IMR-90 (cell line): ENCODE data around the gene LCTL. TPM values are rescaled to one million over a fixed set of nuclear protein-coding genes. Genes with fewer than 3 reads are reported as not detected.

Source experiments
- ATAC-seq: fragments of 200-7000 bp; cut with Tn5 transposase; 2 replicates; pipeline ENCODE4 v1.9.1; 2020; ENCODE audit warnings: low read depth, mild to moderate bottlenecking, moderate library complexity
- BruUV-seq: library from RNA; stranded (reverse); fragments of 400-500 nt; replicated peaks from 2 replicates; lab custom pipeline; 2021; lab: Mats Ljungman, UMichigan
- CTCF ChIA-PET: fragments of 300-600 bp; formaldehyde crosslinking; extraction: SDS; loops from one replicate; lab custom pipeline; 2021; ENCODE audit warnings: antibody characterized with exemption; lab: Yijun Ruan, JAX
- POLR2A ChIA-PET: fragments of 300-600 bp; sonication (Branson Sonifier 250); formaldehyde crosslinking; loops from one replicate; lab custom pipeline; 2022; ENCODE audit warnings: antibody characterized with exemption; ENCODE audit not compliant: unreplicated experiment; lab: Charles Lee
- DNase-seq: peaks from one replicate; pipeline ENCODE4 v3.0.0; 2013
- H2AFZ ChIP-seq: replicated peaks from 2 replicates; pipeline ENCODE3; 2013; ENCODE audit warnings: low read length, mild to moderate bottlenecking; ENCODE audit not compliant: poor library complexity
- H2AK5ac ChIP-seq: 2 replicates; pipeline ENCODE4 v1.6.1; 2013; ENCODE audit warnings: low read depth, low read length, inconsistent platforms
- H2AK9ac ChIP-seq: replicated peaks from 2 replicates; pipeline ENCODE3; 2013; ENCODE audit warnings: mild to moderate bottlenecking, low read depth, low read length, moderate library complexity; ENCODE audit not compliant: poor library complexity
- H2BK120ac ChIP-seq: 2 replicates; pipeline ENCODE4 v1.6.1; 2013; ENCODE audit warnings: low read depth, low read length, inconsistent platforms
- H2BK15ac ChIP-seq: 3 replicates; pipeline ENCODE4 v1.6.1; 2013; ENCODE audit warnings: low read depth, low read length, inconsistent platforms
- H2BK20ac ChIP-seq: 2 replicates; pipeline ENCODE4 v1.6.1; 2013; ENCODE audit warnings: low read depth, mild to moderate bottlenecking, inconsistent platforms, low read length, moderate library complexity
- H2BK5ac ChIP-seq: 2 replicates; pipeline ENCODE4 v1.6.1; 2013; ENCODE audit warnings: mild to moderate bottlenecking, low read depth, low read length, inconsistent platforms; ENCODE audit not compliant: poor library complexity, severe bottlenecking
- H3K14ac ChIP-seq: replicated peaks from 2 replicates; pipeline ENCODE4 v1.6.1; 2013; ENCODE audit warnings: low read depth, low read length, inconsistent platforms
- H3K18ac ChIP-seq: 2 replicates; pipeline ENCODE4 v1.6.1; 2013; ENCODE audit warnings: low read depth, low read length, control low read depth
- H3K23ac ChIP-seq: 2 replicates; pipeline ENCODE4 v1.6.1; 2013; ENCODE audit warnings: low read depth, low read length, inconsistent platforms
- H3K27ac ChIP-seq: 2 replicates; pipeline ENCODE4 v1.5.1; 2013; ENCODE audit warnings: mild to moderate bottlenecking, control low read depth, low read length; ENCODE audit not compliant: insufficient read depth
- H3K27me3 ChIP-seq: 2 replicates; pipeline ENCODE4 v1.6.1; 2013; ENCODE audit warnings: low read length; ENCODE audit not compliant: control insufficient read depth, insufficient read depth
- H3K36me3 ChIP-seq: 2 replicates; pipeline ENCODE4 v1.6.1; 2013; ENCODE audit warnings: low read length, mixed read lengths; ENCODE audit not compliant: control insufficient read depth, insufficient read depth
- H3K4ac ChIP-seq: 2 replicates; pipeline ENCODE4 v1.6.1; 2013; ENCODE audit warnings: low read depth, low read length, inconsistent platforms
- H3K4me1 ChIP-seq: 2 replicates; pipeline ENCODE4 v1.6.1; 2013; ENCODE audit warnings: low read length, mixed read lengths; ENCODE audit not compliant: control insufficient read depth, insufficient read depth
- H3K4me2 ChIP-seq: 2 replicates; pipeline ENCODE4 v1.6.1; 2013; ENCODE audit warnings: low read depth, mild to moderate bottlenecking, control low read depth, low read length, moderate library complexity
- H3K4me3 ChIP-seq: 2 replicates; pipeline ENCODE4 v1.5.1; 2013; ENCODE audit warnings: low read depth, mild to moderate bottlenecking, control low read depth, low read length, moderate library complexity; ENCODE audit not compliant: insufficient read depth
- H3K56ac ChIP-seq: 2 replicates; pipeline ENCODE4 v1.6.1; 2013; ENCODE audit warnings: low read length, inconsistent platforms; ENCODE audit not compliant: insufficient read depth; ENCODE audit errors: extremely low read depth
- H3K79me1 ChIP-seq, 2 experiments: 2 replicates each; pipeline ENCODE4 v1.6.1; 2013; ENCODE audit warnings: low read length in 2 of 2, inconsistent platforms in 1 of 2, low read depth in 1 of 2
- H3K9ac ChIP-seq: 2 replicates; pipeline ENCODE4 v1.6.1; 2013; ENCODE audit warnings: low read depth, low read length, control low read depth
- H3K9me1 ChIP-seq: 2 replicates; pipeline ENCODE4 v1.6.1; 2013; ENCODE audit warnings: low read length, inconsistent platforms; ENCODE audit not compliant: insufficient read depth
- H3K9me3 ChIP-seq: 2 replicates; pipeline ENCODE4 v1.6.1; 2013; ENCODE audit warnings: low read length; ENCODE audit not compliant: control insufficient read depth, insufficient read depth
- H4K20me1 ChIP-seq: 2 replicates; pipeline ENCODE4 v1.6.1; 2013; ENCODE audit warnings: low read length, inconsistent platforms; ENCODE audit not compliant: insufficient read depth
- H4K5ac ChIP-seq: 2 replicates; pipeline ENCODE4 v1.6.1; 2013; ENCODE audit warnings: mild to moderate bottlenecking, low read depth, low read length, control low read depth
- H4K8ac ChIP-seq, 2 experiments: 2 replicates each; pipeline ENCODE4 v1.6.1; 2013; ENCODE audit warnings: low read depth in 2 of 2, low read length in 2 of 2, control low read depth in 1 of 2, inconsistent platforms in 1 of 2
- H4K91ac ChIP-seq: 2 replicates; pipeline ENCODE4 v1.6.1; 2013; ENCODE audit warnings: low read depth, low read length, inconsistent platforms; ENCODE audit not compliant: insufficient read depth
- CEBPB ChIP-seq: IDR thresholded peaks from 2 replicates; pipeline ENCODE4 v1.6.1; 2012; ENCODE audit warnings: low read depth, low read length, improper control_type of control experiment
- CHD1 ChIP-seq: IDR thresholded peaks from 2 replicates; pipeline ENCODE4 v1.6.1; 2012; ENCODE audit warnings: low read depth, low read length, improper control_type of control experiment
- FOS ChIP-seq: fragments of 150-350 bp; IDR thresholded peaks from 2 replicates; pipeline ENCODE4 v1.6.1; 2016; ENCODE audit warnings: low read depth, low read length
- RCOR1 ChIP-seq: IDR thresholded peaks from 2 replicates; pipeline ENCODE4 v1.6.1; 2012; ENCODE audit warnings: mild to moderate bottlenecking, low read length, improper control_type of control experiment; ENCODE audit not compliant: insufficient replicate concordance
- WGBS, 2 experiments: methylation state at CpG; one replicate each; pipeline versions ENCODE4 v1.1.5 to v1.1.7; 2013; ENCODE audit warnings: missing lambda C conversion rate in 2 of 2; ENCODE audit not compliant: insufficient read length in 1 of 2; ENCODE audit errors: extremely low coverage in 2 of 2; 5-methylcytosine and 5-hydroxymethylcytosine counted together
- dilution Hi-C: fragments of 300-500 bp; cut with HindIII; formaldehyde crosslinking; loops from one replicate; pipeline ENCODE4 v1.14.3; 2018; ENCODE audit warnings: low sequenced_read_pairs; ENCODE audit not compliant: unreplicated experiment
- in situ Hi-C: fragments of 300-500 bp; cut with MboI; formaldehyde crosslinking; loops from 3 replicates; pipeline ENCODE4 v1.14.3; 2019; ENCODE audit warnings: low sequenced_read_pairs, inconsistent platforms, mixed read lengths
- intact Hi-C: fragments of 100-400 bp; cut with micrococcal nuclease; formaldehyde crosslinking; loops from 2 replicates; pipeline ENCODE4 v1.10.0; 2022
- polyA plus RNA-seq, 3 experiments: library from polyadenylated mRNA; depleted of rRNA; stranded (reverse); fragments of >200 nt; gene quantifications; 2 replicates each; pipeline ENCODE4 v1.2.3, GENCODE V29; 2012; ENCODE audit warnings: low replicate concordance in 1 of 3
- total RNA-seq: library from RNA; depleted of rRNA; stranded (reverse); fragments of >200 nt; gene quantifications from 2 replicates; pipeline ENCODE4 v1.2.3, GENCODE V29; 2012

Gene LCTL
- total and polyA plus RNA-seq, 2 of the 4 experiments (the other 2 are of a cell fraction) = 10.3 to 10.4 TPM

DNA sequence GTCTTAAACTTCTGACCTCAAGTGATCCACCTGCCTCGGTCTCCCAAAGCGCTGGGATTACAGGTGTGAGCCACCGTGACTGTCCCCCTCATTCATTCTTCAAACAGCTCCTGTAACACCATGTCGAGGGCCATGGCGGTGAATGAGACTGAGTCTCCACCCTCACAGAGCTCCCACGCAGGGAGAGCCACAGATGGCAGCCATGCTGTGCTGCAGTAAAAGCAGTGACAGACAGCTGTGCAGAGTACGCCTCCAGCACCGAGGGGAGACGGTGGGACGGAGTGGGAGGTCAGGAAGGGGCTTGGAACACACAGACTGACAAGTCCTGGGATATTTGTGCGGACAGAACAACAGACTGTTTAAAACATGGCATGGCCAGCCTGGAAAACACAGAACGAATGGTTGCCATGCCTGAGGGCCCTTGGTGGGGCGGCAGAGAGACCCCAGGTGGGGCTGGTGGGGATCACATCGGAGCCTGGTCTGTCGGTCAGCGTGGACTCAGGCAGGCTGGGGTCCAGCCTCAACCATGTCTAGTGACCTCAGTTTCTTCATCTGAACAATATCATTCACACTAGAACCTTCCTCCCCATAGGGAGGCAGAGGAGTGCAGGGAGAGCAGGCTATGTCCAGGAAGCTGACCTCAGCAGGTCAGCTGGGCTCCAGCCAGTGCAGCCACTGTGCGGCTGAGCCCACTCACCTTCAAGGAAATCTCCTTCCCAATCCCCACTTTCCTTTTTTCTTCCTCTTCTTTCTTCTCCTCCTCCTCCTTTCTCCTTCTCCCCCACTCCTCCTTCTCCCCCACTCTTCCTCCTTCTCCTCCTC lies 20.6 kb upstream of the LCTL start:
- ATAC-seq (no peak), DNase-seq (no peak)
- no peak overlapping the region for H4K5ac ChIP-seq
- peaks cover 25% of the 10 kb centered on the region for H3K27me3 ChIP-seq
- H2AFZ ChIP-seq = peak overlapping the region; percentile 35
- no peaks in the 10 kb centered on the region; the same call in 1 of the 2 replicates for H3K9me3 ChIP-seq
- no peak overlapping the region for H2BK15ac ChIP-seq
- no peak overlapping the region for H3K27ac ChIP-seq
- in situ Hi-C loops (no loop called here), dilution Hi-C loops (no loop called here), intact Hi-C loops (no loop called here)
- no peak overlapping the region for H3K56ac ChIP-seq
- no peak overlapping the region for H2BK120ac ChIP-seq
- H2AK9ac ChIP-seq = no peak overlapping the region
- H3K9ac ChIP-seq = no peak overlapping the region
- H2BK5ac ChIP-seq = no peak overlapping the region
- no peaks in the 10 kb centered on the region for H3K36me3 ChIP-seq
- no peaks in the 10 kb centered on the region for H3K4me1 ChIP-seq
- no peak overlapping the region for H4K91ac ChIP-seq
- no peak overlapping the region for H2AK5ac ChIP-seq
- no peak overlapping the region for H3K4me3 ChIP-seq
- BruUV-seq = no TSS peak
- no peaks in the 10 kb centered on the region for H4K20me1 ChIP-seq
- WGBS, 2 experiments = 45% methylated on average over 11 of the region's 17 CpGs; no CpG with 5 or more reads in 1 of the 2 experiments
- no peak overlapping the region for H3K18ac ChIP-seq
- TF ChIP-seq CHD1 (no peak), RCOR1 (no peak), FOS (no peak), CEBPB (no peak)
- no peak overlapping the region for H3K14ac ChIP-seq
- no peaks in the 10 kb centered on the region for H3K79me1 ChIP-seq
- ChIA-PET POLR2A (no interaction called here), CTCF (no interaction called here)
- H2BK20ac ChIP-seq = no peak overlapping the region
- H3K9me1 ChIP-seq = no peaks in the 10 kb centered on the region
- H3K4me2 ChIP-seq = no peak overlapping the region
- H3K23ac ChIP-seq = no peak overlapping the region
- no peak overlapping the region for H4K8ac ChIP-seq
- H3K4ac ChIP-seq = no peak overlapping the region
